Mucosa of rectum (tissue), 2 donors: ENCODE results near the gene ACO2.

Source experiments
- H3K27ac ChIP-seq, 2 donors: one replicate each; pipeline ENCODE4 v1.7.0; 2013; ENCODE audit warnings: inconsistent platforms in 2 of 2, low read depth in 2 of 2, low read length in 2 of 2
- H3K27me3 ChIP-seq, 2 donors: one replicate each; pipeline ENCODE4 v1.7.0; 2013; ENCODE audit warnings: low read length in 2 of 2; ENCODE audit not compliant: control insufficient read depth in 2 of 2, insufficient read depth in 2 of 2
- H3K36me3 ChIP-seq, 2 donors: one replicate each; pipeline ENCODE4 v1.7.0; 2013; ENCODE audit warnings: low read length in 2 of 2; ENCODE audit not compliant: control insufficient read depth in 2 of 2, insufficient read depth in 2 of 2
- H3K4me1 ChIP-seq, 2 donors: one replicate each; pipeline ENCODE4 v1.7.0; 2013; ENCODE audit warnings: low read length in 2 of 2, mild to moderate bottlenecking in 1 of 2; ENCODE audit not compliant: control insufficient read depth in 2 of 2, insufficient read depth in 2 of 2
- H3K4me3 ChIP-seq, 2 donors: one replicate each; pipeline ENCODE4 v1.7.0; 2013; ENCODE audit warnings: low read length in 2 of 2
- H3K9ac ChIP-seq, 2 donors: one replicate each; pipeline ENCODE4 v1.7.0; 2013; ENCODE audit warnings: low read length in 2 of 2, low read depth in 1 of 2, mild to moderate bottlenecking in 1 of 2
- H3K9me3 ChIP-seq, 2 donors: one replicate each; pipeline ENCODE4 v1.7.0; 2013; ENCODE audit warnings: low read length in 2 of 2; ENCODE audit not compliant: control insufficient read depth in 2 of 2
- donor health status: healthy.
- donor health status: Normal muscosa, but diverticular disease.

Gene ACO2

DNA sequence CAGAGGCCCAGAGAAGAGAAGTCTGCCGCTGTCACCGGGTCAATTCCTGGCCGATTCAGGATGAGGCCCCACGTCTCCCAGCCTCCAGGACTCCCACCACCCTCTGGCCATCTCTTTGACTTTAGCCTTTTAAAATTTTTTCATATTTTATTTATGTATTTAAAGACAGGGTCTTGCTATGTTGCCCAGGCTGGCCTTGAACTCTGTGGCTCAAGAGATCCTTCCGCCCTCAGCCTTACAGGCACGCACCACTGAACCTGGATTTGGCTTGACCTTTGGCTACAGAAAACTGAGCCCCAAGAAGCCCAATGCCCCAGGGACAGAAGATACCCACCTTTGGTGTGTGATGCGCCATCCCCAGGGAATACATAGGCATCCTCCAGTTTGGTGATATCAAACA lies 71.4 kb downstream of the ACO2 start:
- no peak overlapping the region for H3K9ac ChIP-seq
- no peak overlapping the region for H3K27ac ChIP-seq
- H3K36me3 ChIP-seq: peaks cover 6 to 9% of the 10 kb centered on the region in 2 donors

DNA sequence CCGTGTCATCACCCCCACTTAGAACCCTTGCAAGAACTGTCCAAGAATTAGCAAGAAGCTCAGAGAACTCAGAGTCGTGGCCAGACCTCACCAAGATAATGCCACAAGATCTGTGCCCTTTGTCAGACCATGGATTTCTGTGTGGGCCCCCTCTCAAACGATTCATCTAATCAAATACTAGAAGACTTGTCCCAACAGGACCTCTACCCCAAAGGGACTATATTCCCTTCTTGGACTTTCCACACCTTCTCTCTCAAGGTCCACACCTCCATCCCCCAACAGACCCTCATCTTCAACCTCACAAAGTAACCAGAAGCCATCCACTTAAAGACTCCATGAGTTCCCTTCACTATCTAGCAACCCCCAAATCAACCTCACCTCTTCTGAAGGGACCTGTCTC lies 72.6 kb downstream of the ACO2 start:
- Histone ChIP-seq H3K27ac (no peak overlapping the region), H3K9me3 (no peaks in the 10 kb centered on the region), H3K9ac (no peak overlapping the region), H3K27me3 (no peaks in the 10 kb centered on the region), H3K36me3 (peaks cover 6 to 9% of the 10 kb centered on the region in 2 donors), H3K4me3 (no peak overlapping the region), H3K4me1 (peaks cover 8 to 17% of the 10 kb centered on the region in 2 donors)

More for the DNA sequence above, 71.4 kb downstream of the ACO2 start:
- no peaks in the 10 kb centered on the region for H3K9me3 ChIP-seq
- peaks cover 8 to 17% of the 10 kb centered on the region in 2 donors for H3K4me1 ChIP-seq
- H3K27me3 ChIP-seq: no peaks in the 10 kb centered on the region
- no peak overlapping the region for H3K4me3 ChIP-seq

DNA sequence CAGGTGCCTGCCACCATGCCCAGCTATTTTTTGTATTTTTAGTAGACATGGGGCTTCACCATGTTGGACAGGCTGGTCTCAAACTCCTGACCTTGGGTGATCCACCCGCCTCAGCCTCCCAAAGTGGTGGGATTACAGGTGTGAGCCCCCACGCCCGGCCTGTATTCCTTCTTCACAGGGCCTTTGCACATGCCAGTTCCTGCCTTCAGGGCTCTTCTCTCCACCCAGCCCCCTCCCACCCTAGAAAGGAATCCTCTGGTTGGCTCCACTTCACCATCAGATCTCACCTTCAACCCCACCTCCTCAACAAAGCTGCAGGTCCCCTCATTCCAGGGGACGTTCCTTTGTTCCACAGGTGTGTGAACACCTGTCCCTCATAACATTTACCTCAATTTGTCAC lies 73.3 kb downstream of the ACO2 start:
- H3K9ac ChIP-seq: no peak overlapping the region
- no peak overlapping the region for H3K27ac ChIP-seq
- no peaks in the 10 kb centered on the region for H3K27me3 ChIP-seq
- H3K36me3 ChIP-seq: peaks cover 6 to 8% of the 10 kb centered on the region in 2 donors
- peaks cover 8 to 17% of the 10 kb centered on the region in 2 donors for H3K4me1 ChIP-seq
- no peak overlapping the region for H3K4me3 ChIP-seq
- no peaks in the 10 kb centered on the region for H3K9me3 ChIP-seq

DNA sequence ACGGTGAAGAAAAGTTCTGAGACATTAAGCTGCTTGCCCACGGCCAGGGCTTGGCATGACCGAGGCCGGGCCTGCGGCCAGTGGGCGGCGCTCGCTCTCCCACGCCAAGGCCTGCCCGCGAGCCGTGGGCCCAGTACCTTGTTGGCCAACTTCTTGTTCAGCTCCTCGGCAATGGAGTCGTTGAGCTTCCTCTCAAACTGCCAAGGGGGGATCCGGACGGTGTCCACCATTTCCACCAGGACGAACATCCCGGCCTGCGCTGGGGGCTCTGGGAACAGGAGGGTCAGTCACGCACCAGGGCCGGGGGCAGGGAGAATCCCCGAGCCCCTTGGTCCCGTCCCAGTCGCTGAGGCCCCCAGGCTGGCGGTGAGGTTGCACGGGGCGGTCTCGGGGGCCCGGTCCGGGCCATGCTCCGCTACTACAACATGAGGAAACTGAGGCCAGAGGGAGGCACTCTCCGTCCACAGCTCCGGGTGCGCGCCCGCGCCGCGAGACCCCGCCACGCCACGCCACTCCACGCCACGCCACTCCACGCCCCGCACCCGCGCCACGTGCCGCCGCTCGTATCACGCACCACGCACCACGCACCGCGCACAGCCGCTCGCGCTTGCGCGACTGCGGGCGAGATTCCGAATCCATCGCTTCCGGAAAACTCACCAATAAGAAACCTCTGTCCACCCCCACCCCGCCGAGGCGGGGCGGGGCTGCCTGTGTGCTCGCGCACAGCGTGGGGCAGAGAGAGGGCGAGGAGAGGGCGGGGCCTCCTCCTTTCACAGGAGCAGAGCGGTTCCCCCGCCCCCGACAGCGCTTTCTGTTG lies 75.1 kb downstream of the ACO2 start, which contains the start of gene POLR3H:
POLR3H (minus strand) TSS at position 617 of the 817 bp plus-strand sequence; CDS start at position 248, 369 bp downstream.
- H3K27me3 ChIP-seq: no peaks in the 10 kb centered on the region
- peaks cover 8 to 17% of the 10 kb centered on the region in 2 donors for H3K4me1 ChIP-seq
- peak within 1 kb of the TSS; percentile 72 to 82 for H3K27ac ChIP-seq
- H3K9ac ChIP-seq: peak within 1 kb of the TSS; percentile 70 to 76
- peak within 1 kb of the TSS; percentile 84 to 90 for H3K4me3 ChIP-seq
- H3K36me3 ChIP-seq: peaks cover 6% of the 10 kb centered on the region in 2 donors
- no peaks in the 10 kb centered on the region for H3K9me3 ChIP-seq

DNA sequence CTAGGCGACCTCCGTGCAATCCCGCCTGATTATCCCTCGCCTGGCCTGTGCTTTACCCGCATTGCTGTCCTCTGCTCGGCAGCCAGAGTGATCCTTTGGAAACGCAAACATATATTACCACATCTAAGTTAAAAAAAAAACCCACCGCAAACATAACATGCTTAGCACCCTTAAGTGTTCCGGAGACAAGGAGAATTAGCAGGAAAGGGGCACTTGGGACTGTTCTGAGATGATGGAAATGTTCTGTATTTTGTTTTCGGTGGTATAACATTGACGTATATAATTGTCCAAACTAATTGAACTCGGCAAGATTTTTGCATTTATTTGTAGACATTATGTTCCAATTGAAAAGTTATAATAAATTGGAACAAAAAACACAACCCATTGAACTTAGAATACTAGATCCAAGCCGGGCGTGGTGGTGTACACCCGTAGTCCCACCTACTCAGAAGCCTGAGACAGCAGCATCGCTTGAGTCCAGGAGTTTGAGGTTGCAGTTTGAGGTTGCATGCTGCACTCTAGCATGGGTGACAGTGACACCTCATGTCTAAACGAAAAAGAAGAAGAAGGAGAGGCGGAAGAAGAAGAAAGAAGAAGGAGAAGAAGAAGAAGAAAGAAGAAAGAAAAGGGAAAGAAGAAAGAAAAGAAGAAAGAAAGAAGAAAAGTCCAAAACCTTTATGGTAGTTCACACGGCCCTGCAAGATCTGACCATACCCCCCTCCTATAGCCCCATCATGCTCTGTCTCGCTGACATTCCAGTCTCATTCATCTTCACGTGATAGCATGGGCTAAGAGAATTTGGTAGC lies 76.0 kb downstream of the ACO2 start:
- H3K27ac ChIP-seq: no peak overlapping the region

GRCh38 chr22:41548830-41549211 lies 79.9 kb downstream of the ACO2 start:
- Histone ChIP-seq H3K9ac (no peak overlapping the region), H3K36me3 (no peaks in the 10 kb centered on the region), H3K9me3 (no peaks in the 10 kb centered on the region), H3K4me1 (peaks cover 6% of the 10 kb centered on the region in 2 donors), H3K27ac (no peak overlapping the region), H3K27me3 (no peaks in the 10 kb centered on the region), H3K4me3 (no peak overlapping the region)

More for the DNA sequence above, 76.0 kb downstream of the ACO2 start:
- peaks cover 4 to 6% of the 10 kb centered on the region in 2 donors for H3K36me3 ChIP-seq
- no peaks in the 10 kb centered on the region for H3K9me3 ChIP-seq
- peaks cover 6 to 16% of the 10 kb centered on the region in 2 donors for H3K4me1 ChIP-seq
- H3K27me3 ChIP-seq: no peaks in the 10 kb centered on the region
- peak overlapping the region in 1 of 2 donors; percentile 29 for H3K9ac ChIP-seq
- H3K4me3 ChIP-seq: peak overlapping the region; percentile 69 to 90

DNA sequence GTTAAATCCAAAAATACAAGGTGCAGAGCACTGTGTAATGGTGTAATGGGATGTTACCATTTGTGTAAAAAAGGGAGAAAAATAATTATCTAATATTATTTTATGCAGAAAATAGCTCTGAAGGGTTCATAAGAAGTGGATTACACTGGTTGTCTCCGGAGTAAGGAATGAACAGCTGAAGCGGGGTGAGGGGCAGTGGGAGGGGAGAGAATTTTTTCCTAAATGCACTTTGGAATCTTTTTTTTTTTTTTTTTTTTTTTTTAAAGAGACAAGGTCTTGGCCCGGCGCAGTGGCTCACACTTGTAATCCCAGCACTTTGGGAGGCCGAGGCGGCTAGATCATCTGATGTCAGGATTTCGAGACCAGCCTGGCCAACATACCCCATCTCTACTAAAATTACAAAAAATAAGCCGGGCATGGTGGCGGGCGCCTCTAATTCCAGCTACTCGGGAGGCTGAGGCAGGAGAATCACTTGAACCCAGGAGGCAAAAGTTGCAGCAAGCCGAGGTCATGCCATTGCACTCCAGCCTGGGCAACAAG lies 82.1 kb downstream of the ACO2 start:
- H3K27ac ChIP-seq: no peak overlapping the region

GRCh38 chr22:41551877-41552582 lies 83.1 kb downstream of the ACO2 start:
- H3K4me1 ChIP-seq: peaks cover 0 to 2% of the 10 kb centered on the region in 2 donors
- no peaks in the 10 kb centered on the region for H3K27me3 ChIP-seq
- H3K36me3 ChIP-seq: no peaks in the 10 kb centered on the region
- H3K9ac ChIP-seq: no peak overlapping the region
- no peak overlapping the region for H3K27ac ChIP-seq
- no peak overlapping the region for H3K4me3 ChIP-seq
- no peaks in the 10 kb centered on the region for H3K9me3 ChIP-seq

More for the DNA sequence above, 82.1 kb downstream of the ACO2 start:
- no peak overlapping the region for H3K9ac ChIP-seq
- H3K27me3 ChIP-seq: no peaks in the 10 kb centered on the region
- no peaks in the 10 kb centered on the region for H3K36me3 ChIP-seq
- no peak overlapping the region for H3K4me3 ChIP-seq
- H3K9me3 ChIP-seq: no peaks in the 10 kb centered on the region
- H3K4me1 ChIP-seq: no peaks in the 10 kb centered on the region

- Histone ChIP-seq H3K36me3 (no peaks in the 10 kb centered on the region), H3K9ac (no peak overlapping the region)
Measured at GRCh38 chr22:41555325-41555982, 86.5 kb downstream of the ACO2 start.

More at GRCh38 chr22:41555325-41555982, 86.5 kb downstream of the ACO2 start:
- Histone ChIP-seq H3K27me3 (no peaks in the 10 kb centered on the region), H3K4me1 (peaks cover 2 to 3% of the 10 kb centered on the region in 2 donors), H3K27ac (no peak overlapping the region), H3K9me3 (no peaks in the 10 kb centered on the region), H3K4me3 (no peak overlapping the region)
